ENCODE data around the gene DNAJC12. TPM values are rescaled to one million over a fixed set of nuclear protein-coding genes. Genes with fewer than 3 reads are reported as not detected.

The DNAJC12 gene
- total and polyA plus RNA-seq, 7 donors = 2.1 to 20.4 (median 7.8) TPM

GRCh38 chr10:67775279-67775678, 62.7 kb downstream of the DNAJC12 start:
- H3K4me1 ChIP-seq = no peaks in the 10 kb centered on the region
- TF ChIP-seq CTCF (IDR thresholded peaks at IDR 0.05) = no peak
- ATAC-seq (no peak), DNase-seq (no peak)
- no peak overlapping the region for H3K4me3 ChIP-seq
- intact Hi-C loops (cut with DNase I) = loop anchor here in 1 of 2 donors (5.0 kb wide), 1 partner anchor 243 kb away; no protein-coding TSS in a partner anchor
- H3K9me3 ChIP-seq = no peaks in the 10 kb centered on the region
- no peak overlapping the region for H3K27ac ChIP-seq
- WGBS, 3 donors = 74 to 84% (median 75%) methylated on average over 2 of the region's 2 CpGs
- no peaks in the 10 kb centered on the region for H3K36me3 ChIP-seq (ENCODE audit: insufficient read depth in 1 of 2, low read depth in 1 of 2)
- no peaks in the 10 kb centered on the region for H3K27me3 ChIP-seq (ENCODE audit: insufficient read depth in 3 of 3, low read length in 2 of 3)

DNA sequence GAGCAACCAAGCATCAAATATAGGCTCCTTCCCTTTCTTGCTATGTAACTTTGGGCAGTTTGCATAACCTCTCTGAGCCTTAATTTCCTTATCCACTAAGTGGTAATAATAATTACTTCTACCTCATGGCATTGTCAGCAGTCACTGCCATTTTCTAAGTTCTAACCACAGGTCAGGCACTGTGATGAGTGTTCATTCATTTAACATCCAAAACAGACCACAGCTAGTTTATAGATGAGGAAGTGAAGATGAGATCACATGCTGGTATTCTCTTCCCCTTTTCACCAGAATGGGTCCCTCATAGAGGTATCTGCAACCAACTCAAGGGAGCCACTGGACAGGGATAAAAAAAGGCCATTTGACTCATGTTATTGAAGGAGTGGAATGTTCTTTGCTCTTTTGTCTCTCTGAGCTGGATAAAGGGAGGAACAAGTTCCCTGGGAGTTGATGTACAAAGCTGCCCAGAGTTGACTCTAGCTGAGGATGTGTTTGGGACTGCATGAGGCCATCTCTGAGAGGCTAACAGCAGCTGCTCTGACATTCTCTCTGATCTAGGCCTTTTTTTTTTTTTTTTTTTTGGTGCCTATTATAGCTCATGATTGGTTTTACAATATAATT, 65.0 kb downstream of the DNAJC12 start:
- intact Hi-C loops (cut with DNase I) = no loop called here
- Histone ChIP-seq H3K27me3 (ENCODE audit: insufficient read depth in 3 of 3, low read length in 2 of 3) (no peaks in the 10 kb centered on the region), H3K9me3 (no peaks in the 10 kb centered on the region), H3K4me3 (no peak overlapping the region), H3K27ac (no peak overlapping the region), H3K36me3 (ENCODE audit: insufficient read depth in 1 of 2, low read depth in 1 of 2) (no peaks in the 10 kb centered on the region), H3K4me1 (no peaks in the 10 kb centered on the region)
- ATAC-seq (no peak), DNase-seq (no peak)
- no peak for TF ChIP-seq CTCF (IDR thresholded peaks at IDR 0.05)

DNA sequence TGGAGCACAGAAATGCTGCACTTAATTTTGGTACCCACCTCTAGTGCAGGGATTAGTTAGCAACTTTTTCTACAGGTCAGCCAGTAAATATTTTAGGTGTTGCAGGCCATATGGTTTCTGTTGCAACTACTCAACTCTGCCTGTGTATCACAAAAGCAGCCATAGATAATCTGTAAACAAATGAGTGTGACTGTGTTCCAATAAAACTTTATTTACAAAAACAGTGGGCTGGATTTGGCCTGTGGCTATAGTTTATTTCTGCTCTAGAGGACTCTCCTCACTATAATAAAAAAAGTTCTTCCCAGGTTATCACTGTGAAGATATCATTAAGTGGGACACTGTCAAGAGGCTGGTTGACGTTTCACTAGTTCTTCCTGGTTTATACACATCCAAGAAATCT, 65.8 kb downstream of the DNAJC12 start:
- no peak for TF ChIP-seq CTCF (IDR thresholded peaks at IDR 0.05)
- WGBS, 3 donors = 72 to 80% (median 77%) methylated on average over 1 of the region's 1 CpG
- intact Hi-C loops (cut with DNase I) = no loop called here
- Histone ChIP-seq H3K27me3 (ENCODE audit: insufficient read depth in 3 of 3, low read length in 2 of 3) (no peaks in the 10 kb centered on the region), H3K36me3 (ENCODE audit: insufficient read depth in 1 of 2, low read depth in 1 of 2) (no peaks in the 10 kb centered on the region), H3K4me3 (no peak overlapping the region), H3K4me1 (no peaks in the 10 kb centered on the region), H3K27ac (no peak overlapping the region), H3K9me3 (no peaks in the 10 kb centered on the region)
- ATAC-seq = no peak
- DNase-seq = no peak

DNA sequence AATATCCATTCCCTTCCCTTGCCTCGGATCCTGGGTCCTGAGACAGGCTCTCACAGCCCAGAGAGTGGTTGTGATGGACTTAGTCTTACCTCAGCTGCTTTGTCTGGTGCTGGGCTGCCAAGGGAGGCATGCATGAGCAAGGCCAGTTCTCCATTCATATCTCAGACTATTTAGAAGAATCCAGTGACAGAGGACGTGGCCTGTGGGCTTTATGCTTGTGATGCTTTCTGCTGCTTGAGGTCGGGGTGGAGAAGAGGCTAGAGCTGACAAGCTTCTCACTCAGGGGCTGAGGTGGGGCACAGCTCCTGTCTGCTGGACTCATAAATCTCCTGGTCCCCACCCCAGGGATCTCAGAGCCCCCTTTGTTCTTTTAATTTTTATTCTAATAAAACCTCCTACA, 66.8 kb downstream of the DNAJC12 start:
- no peaks in the 10 kb centered on the region for H3K36me3 ChIP-seq (ENCODE audit: insufficient read depth in 1 of 2, low read depth in 1 of 2)
- intact Hi-C loops (cut with DNase I) = no loop called here

More for the DNA sequence above, 66.8 kb downstream of the DNAJC12 start:
- WGBS, 3 donors = 65 to 79% (median 70%) methylated on average over 3 of the region's 3 CpGs
- Histone ChIP-seq H3K27ac (no peak overlapping the region), H3K9me3 (no peaks in the 10 kb centered on the region), H3K4me1 (no peaks in the 10 kb centered on the region), H3K4me3 (no peak overlapping the region), H3K27me3 (ENCODE audit: insufficient read depth in 3 of 3, low read length in 2 of 3) (no peaks in the 10 kb centered on the region)
- DNase-seq (no peak), ATAC-seq (no peak)
- no peak for TF ChIP-seq CTCF (IDR thresholded peaks at IDR 0.05)
